Neuronal stem cell (in vitro differentiated cells): ENCODE measurements around the gene LEFTY2.

Experiments used
- DNase-seq: peaks from one replicate; pipeline ENCODE4 v3.0.0-alpha.2; 2013; ENCODE audit warnings: low spot score
- H2AFZ ChIP-seq: one replicate; pipeline ENCODE4 v1.6.1; 2013; ENCODE audit warnings: mild to moderate bottlenecking, low read length, inconsistent platforms
- H2AK5ac ChIP-seq: 2 replicates; pipeline ENCODE4 v1.6.1; 2013; ENCODE audit warnings: low read depth, mild to moderate bottlenecking, inconsistent platforms, low read length, moderate library complexity, mixed read lengths
- H2BK120ac ChIP-seq: 2 replicates; pipeline ENCODE4 v1.6.1; 2013; ENCODE audit warnings: low read depth, mild to moderate bottlenecking, inconsistent platforms, low read length, moderate library complexity, mixed read lengths
- H2BK12ac ChIP-seq: one replicate; pipeline ENCODE4 v1.6.1; 2013; ENCODE audit warnings: low read length, inconsistent platforms
- H2BK15ac ChIP-seq: 2 replicates; pipeline ENCODE4 v1.6.1; 2013; ENCODE audit warnings: mild to moderate bottlenecking, low read length, inconsistent platforms, mixed read lengths
- H2BK5ac ChIP-seq: one replicate; pipeline ENCODE4 v1.6.1; 2013; ENCODE audit warnings: inconsistent platforms, mild to moderate bottlenecking, low read length, moderate library complexity
- H3K14ac ChIP-seq: one replicate; pipeline ENCODE4 v1.6.1; 2013; ENCODE audit warnings: low read length, inconsistent platforms
- H3K18ac ChIP-seq: 2 replicates; pipeline ENCODE4 v1.6.1; 2013; ENCODE audit warnings: low read length, inconsistent platforms
- H3K23ac ChIP-seq: 2 replicates; pipeline ENCODE4 v1.6.1; 2013; ENCODE audit warnings: low read depth, mild to moderate bottlenecking, mixed read lengths, low read length, inconsistent platforms; ENCODE audit not compliant: poor library complexity
- H3K27ac ChIP-seq: replicated peaks from 3 replicates; pipeline ENCODE4 v1.5.1; 2013; ENCODE audit warnings: low read length, inconsistent platforms
- H3K27me3 ChIP-seq, 3 experiments: 2 replicates each; pipeline ENCODE4 v1.6.1; 2013; ENCODE audit warnings: low read length in 3 of 3, mild to moderate bottlenecking in 2 of 3, inconsistent platforms in 1 of 3, low read depth in 1 of 3, mixed read lengths in 1 of 3, moderate library complexity in 1 of 3; ENCODE audit not compliant: control insufficient read depth in 3 of 3, insufficient read depth in 3 of 3
- H3K36me3 ChIP-seq, 2 donors: replicated peaks in 1 of 2; 2 replicates each; pipeline ENCODE4 v1.6.1; 2013; ENCODE audit warnings: low read length in 2 of 2; ENCODE audit not compliant: control insufficient read depth in 2 of 2, insufficient read depth in 2 of 2
- H3K4ac ChIP-seq: 2 replicates; pipeline ENCODE4 v1.6.1; 2013; ENCODE audit warnings: inconsistent platforms, mild to moderate bottlenecking, low read length, moderate library complexity
- H3K4me1 ChIP-seq, 2 donors: 1 replicate in 1 of 2; 2 replicates in 1 of 2; pipeline ENCODE4 v1.6.1; 2013; ENCODE audit warnings: low read length in 2 of 2, low read depth in 1 of 2; ENCODE audit not compliant: control insufficient read depth in 2 of 2, insufficient read depth in 1 of 2
- H3K4me2 ChIP-seq: one replicate; pipeline ENCODE4 v1.6.1; 2013; ENCODE audit warnings: mild to moderate bottlenecking, low read length, inconsistent platforms; ENCODE audit not compliant: insufficient read depth, poor library complexity, severe bottlenecking
- H3K4me3 ChIP-seq, 2 donors: 2 replicates each; pipeline ENCODE4 v1.5.1; 2013; ENCODE audit warnings: low read length in 2 of 2, mild to moderate bottlenecking in 2 of 2, inconsistent platforms in 1 of 2, moderate library complexity in 1 of 2
- H3K79me1 ChIP-seq: one replicate; pipeline ENCODE4 v1.6.1; 2013; ENCODE audit warnings: low read depth, mild to moderate bottlenecking, inconsistent platforms, low read length, moderate library complexity
- H3K9ac ChIP-seq: one replicate; pipeline ENCODE4 v1.6.1; 2013; ENCODE audit warnings: mild to moderate bottlenecking, low read depth, low read length, inconsistent platforms; ENCODE audit not compliant: poor library complexity
- H3K9me3 ChIP-seq, 2 donors: replicated peaks in 1 of 2; 2 replicates each; pipeline versions ENCODE3 to v1.6.1; 2013; ENCODE audit warnings: low read length in 2 of 2, mild to moderate bottlenecking in 2 of 2, inconsistent platforms in 1 of 2, low read depth in 1 of 2, mixed read lengths in 1 of 2, moderate library complexity in 1 of 2; ENCODE audit not compliant: control insufficient read depth in 2 of 2, insufficient read depth in 1 of 2
- H4K8ac ChIP-seq: one replicate; pipeline ENCODE4 v1.6.1; 2013; ENCODE audit warnings: low read depth, mild to moderate bottlenecking, inconsistent platforms, low read length, moderate library complexity
- H4K91ac ChIP-seq: one replicate; pipeline ENCODE4 v1.6.1; 2013; ENCODE audit warnings: low read length, low read depth, mild to moderate bottlenecking, inconsistent platforms; ENCODE audit not compliant: poor library complexity
- WGBS, 2 donors: extraction: QIAGEN DNeasy Blood & Tissue Kit; methylation state at CpG; one replicate each; pipeline ENCODE4 v1.1.7; 2013; ENCODE audit warnings: missing lambda C conversion rate in 2 of 2, mixed read lengths in 1 of 2; ENCODE audit not compliant: insufficient read length in 2 of 2, insufficient replicate concordance in 1 of 2; ENCODE audit errors: extremely low coverage in 2 of 2; 5-methylcytosine and 5-hydroxymethylcytosine counted together

LEFTY2 gene

DNA sequence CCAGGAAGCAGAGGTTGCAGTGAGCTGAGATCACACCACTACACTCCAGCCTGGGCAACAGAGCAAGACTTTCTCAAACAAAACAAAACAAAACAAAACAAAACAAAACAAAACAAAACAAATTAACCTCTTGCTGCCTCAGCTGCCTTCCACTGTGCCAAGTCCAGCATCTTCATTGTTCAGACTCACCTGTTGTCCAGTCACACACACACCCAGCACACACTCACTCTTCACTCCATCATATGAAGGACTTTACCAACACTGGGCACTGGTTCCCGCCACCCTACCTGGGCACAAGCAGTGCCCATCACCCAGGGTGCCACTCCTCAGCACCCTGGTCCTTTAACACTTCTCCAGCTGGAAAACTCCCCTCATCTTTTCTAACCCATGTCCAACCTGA, 31.5 kb downstream of the LEFTY2 start:
- H3K79me1 ChIP-seq = no peaks in the 10 kb centered on the region
- no peak overlapping the region for H3K27ac ChIP-seq
- no peak overlapping the region for H2BK15ac ChIP-seq
- H2BK5ac ChIP-seq = no peak overlapping the region
- H3K14ac ChIP-seq = no peak overlapping the region
- H3K27me3 ChIP-seq = peaks cover 0 to 2% (median 0%) of the 10 kb centered on the region in 3 experiments
- H4K8ac ChIP-seq = no peak overlapping the region
- no peak overlapping the region for H3K18ac ChIP-seq
- no peak for DNase-seq
- H3K4me2 ChIP-seq = no peak overlapping the region
- no peak overlapping the region for H2BK12ac ChIP-seq
- no peak overlapping the region for H2BK120ac ChIP-seq
- no CpG with 5 or more reads among the region's 1 CpG for WGBS, 2 donors
- H3K4me3 ChIP-seq = no peak overlapping the region
- H2AK5ac ChIP-seq = no peak overlapping the region
- peaks cover 0 to 1% of the 10 kb centered on the region in 2 donors for H3K4me1 ChIP-seq
- H2AFZ ChIP-seq = no peak overlapping the region
- no peak overlapping the region for H4K91ac ChIP-seq
- H3K23ac ChIP-seq = no peak overlapping the region
- H3K9ac ChIP-seq = no peak overlapping the region
- no peak overlapping the region for H3K4ac ChIP-seq
- H3K36me3 ChIP-seq = peaks cover 3 to 5% of the 10 kb centered on the region in 2 donors
- H3K9me3 ChIP-seq = no peaks in the 10 kb centered on the region

DNA sequence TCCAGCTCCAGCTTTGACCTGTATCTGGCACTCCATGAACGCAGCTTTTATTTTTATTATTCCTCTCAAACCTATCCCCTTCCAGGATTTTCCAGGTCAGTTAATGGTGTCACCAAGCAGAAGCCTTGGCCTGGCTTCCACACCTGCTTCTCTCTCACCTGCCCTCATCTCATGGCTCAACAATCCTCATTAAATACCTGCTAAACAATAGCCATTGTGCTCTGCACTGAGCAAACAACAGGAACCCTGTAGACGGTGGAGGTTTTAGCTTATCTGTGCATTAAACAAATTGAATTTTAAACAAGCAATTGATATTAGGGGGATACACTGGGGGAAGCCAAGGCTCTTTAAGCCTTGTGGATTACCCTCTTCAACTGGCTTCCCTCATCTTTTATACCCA, 32.2 kb downstream of the LEFTY2 start:
- H3K4ac ChIP-seq = no peak overlapping the region
- H2AFZ ChIP-seq = no peak overlapping the region
- no peaks in the 10 kb centered on the region for H3K4me1 ChIP-seq
- no peak for DNase-seq
- H4K91ac ChIP-seq = no peak overlapping the region
- H3K23ac ChIP-seq = no peak overlapping the region
- no peak overlapping the region for H2BK12ac ChIP-seq
- no peaks in the 10 kb centered on the region for H3K79me1 ChIP-seq
- H3K9me3 ChIP-seq = no peaks in the 10 kb centered on the region
- H3K18ac ChIP-seq = no peak overlapping the region
- H3K4me2 ChIP-seq = no peak overlapping the region
- no peak overlapping the region for H4K8ac ChIP-seq
- no peak overlapping the region for H3K9ac ChIP-seq
- H2BK15ac ChIP-seq = no peak overlapping the region
- peaks cover 0 to 4% of the 10 kb centered on the region in 2 donors for H3K36me3 ChIP-seq
- no CpG with 5 or more reads among the region's 2 CpGs for WGBS, 2 donors
- H3K27me3 ChIP-seq = peaks cover 0 to 2% (median 0%) of the 10 kb centered on the region in 3 experiments
- no peak overlapping the region for H2AK5ac ChIP-seq
- no peak overlapping the region for H3K14ac ChIP-seq
- H2BK5ac ChIP-seq = no peak overlapping the region
- no peak overlapping the region for H2BK120ac ChIP-seq
- no peak overlapping the region for H3K27ac ChIP-seq
- no peak overlapping the region for H3K4me3 ChIP-seq

DNA sequence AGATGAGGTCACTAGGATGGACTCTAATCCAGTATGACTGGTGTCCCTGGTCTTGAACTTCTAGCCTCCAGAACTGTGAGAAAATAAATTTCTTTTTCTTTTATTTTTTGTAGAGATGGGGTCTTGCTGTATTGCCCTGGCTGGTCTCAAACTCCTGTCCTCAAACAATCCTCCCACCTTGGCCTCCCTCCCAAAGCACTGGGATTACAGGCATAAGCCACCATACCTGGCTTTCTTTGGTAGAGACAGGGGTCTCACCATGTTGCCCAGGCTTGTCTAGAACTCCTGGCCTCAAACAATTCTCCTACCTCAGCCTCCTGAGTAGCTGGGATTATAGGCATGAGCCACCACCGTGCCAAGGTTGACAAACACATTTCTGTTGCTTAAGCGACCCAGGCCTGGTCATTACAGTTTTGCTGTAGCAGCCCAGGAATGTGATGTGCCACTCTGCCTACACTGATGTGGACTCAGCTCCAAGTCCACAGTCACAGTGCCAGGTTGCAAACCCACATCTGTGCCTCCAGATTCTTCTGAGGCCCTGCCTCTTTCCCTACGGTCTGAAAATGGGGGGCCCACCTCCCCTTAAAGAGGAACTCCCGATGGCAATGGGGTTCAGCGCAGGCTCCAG, 32.9 kb downstream of the LEFTY2 start:
- Histone ChIP-seq H3K36me3 (no peaks in the 10 kb centered on the region), H3K4me1 (no peaks in the 10 kb centered on the region), H4K8ac (no peak overlapping the region), H3K23ac (no peak overlapping the region), H3K14ac (no peak overlapping the region), H3K27ac (no peak overlapping the region), H2AK5ac (no peak overlapping the region), H3K18ac (no peak overlapping the region), H3K4ac (no peak overlapping the region), H2BK120ac (no peak overlapping the region), H3K27me3 (peaks cover 0 to 2% (median 0%) of the 10 kb centered on the region in 3 experiments), H3K79me1 (no peaks in the 10 kb centered on the region), H2BK5ac (no peak overlapping the region), H4K91ac (no peak overlapping the region), H3K9me3 (no peaks in the 10 kb centered on the region), H2BK15ac (no peak overlapping the region), H3K4me3 (no peak overlapping the region), H3K9ac (no peak overlapping the region), H2AFZ (no peak overlapping the region), H2BK12ac (no peak overlapping the region), H3K4me2 (no peak overlapping the region)
- no CpG with 5 or more reads among the region's 5 CpGs for WGBS, 2 donors
- no peak for DNase-seq

DNA sequence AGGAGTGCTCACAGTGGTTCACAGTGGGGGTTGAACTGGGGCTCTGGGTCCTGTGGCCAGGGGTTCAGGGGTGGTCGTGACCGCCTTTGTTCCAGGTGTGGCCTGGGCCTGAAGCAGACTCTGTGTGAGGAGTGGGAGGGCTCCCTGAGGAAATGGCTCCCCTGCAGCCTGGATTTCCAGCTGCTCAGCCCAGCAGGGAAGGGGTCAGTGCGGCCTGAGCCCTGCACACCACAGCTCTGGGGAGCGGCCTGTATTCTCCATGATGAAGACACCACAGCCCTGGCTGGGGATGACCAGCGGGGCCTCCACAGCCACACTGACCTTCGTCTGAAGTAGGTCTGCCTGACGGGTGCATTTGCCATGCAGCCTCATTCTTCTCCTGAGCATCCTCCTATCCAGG, 33.7 kb downstream of the LEFTY2 start:
- Histone ChIP-seq H3K14ac (peak overlapping the region; percentile 60), H3K9ac (peak overlapping the region; percentile 13), H3K4me3 (no peak overlapping the region), H2AK5ac (no peak overlapping the region), H3K18ac (peak overlapping the region; percentile 23), H3K79me1 (no peaks in the 10 kb centered on the region), H3K23ac (no peak overlapping the region), H2BK15ac (peak overlapping the region; percentile 38), H3K4me1 (no peaks in the 10 kb centered on the region), H3K36me3 (no peaks in the 10 kb centered on the region), H2BK5ac (no peak overlapping the region), H3K4me2 (no peak overlapping the region), H2BK12ac (no peak overlapping the region), H3K27me3 (peaks cover 0 to 2% (median 0%) of the 10 kb centered on the region in 3 experiments), H2AFZ (no peak overlapping the region), H2BK120ac (peak overlapping the region; percentile 4), H4K91ac (no peak overlapping the region), H3K9me3 (no peaks in the 10 kb centered on the region), H4K8ac (no peak overlapping the region), H3K4ac (no peak overlapping the region), H3K27ac (no peak overlapping the region)
- DNase-seq = no peak
- WGBS, 2 donors = no CpG with 5 or more reads among the region's 7 CpGs
